GM13976 (cell line): Measurements from ENCODE around the gene PPP1R26.
"Not testable (repeated sequence)": the region's sequence is repeated elsewhere in the genome, so short reads cannot be mapped to it uniquely, and the experiment has no call there.

ENCODE experiments used
- DNase-seq: peaks from one replicate; pipeline ENCODE4 v3.0.0; 2012; ENCODE audit warnings: low spot score
- CTCF ChIP-seq: IDR thresholded peaks from 2 replicates; pipeline ENCODE4 v1.5.1; 2012; ENCODE audit warnings: borderline replicate concordance, mild to moderate bottlenecking; ENCODE audit not compliant: insufficient read depth; ENCODE audit errors: extremely low read depth, missing control alignments, control extremely low read depth
- in situ Hi-C: fragments of 300-500 bp; cut with MboI; formaldehyde crosslinking; loops from one replicate; pipeline ENCODE4 v1.12.0; 2022; ENCODE audit warnings: low sequenced_read_pairs, mixed read lengths, inconsistent platforms; ENCODE audit not compliant: unreplicated experiment

The PPP1R26 gene

GRCh38 chr9:135455401-135456030, 24.1 kb upstream of the PPP1R26 start:
- no peak for TF ChIP-seq CTCF
- DNase-seq, result no peak
- in situ Hi-C loops, result no loop called here

- DNase-seq, result no peak
- TF ChIP-seq CTCF, result no peak
- in situ Hi-C loops, result no loop called here
Observed at GRCh38 chr9:135456436-135457104, 23.0 kb upstream of the PPP1R26 start.

GRCh38 chr9:135458478-135458877, 21.1 kb upstream of the PPP1R26 start:
- in situ Hi-C loops, DNase-seq: not testable (repeated sequence)

- in situ Hi-C loops, result no loop called here
- TF ChIP-seq CTCF, result no peak
- no peak for DNase-seq
Observed at GRCh38 chr9:135461936-135462335, 17.6 kb upstream of the PPP1R26 start.

GRCh38 chr9:135463140-135463539, 16.4 kb upstream of the PPP1R26 start:
- no peak for DNase-seq
- no peak for TF ChIP-seq CTCF
- in situ Hi-C loops, result no loop called here

GRCh38 chr9:135464181-135464580, 15.4 kb upstream of the PPP1R26 start:
- in situ Hi-C loops, result no loop called here
- no peak for TF ChIP-seq CTCF
- no peak for DNase-seq

- in situ Hi-C loops, result no loop called here
- DNase-seq, result no peak
- TF ChIP-seq CTCF, result no peak
Observed at GRCh38 chr9:135468854-135469521, 10.6 kb upstream of the PPP1R26 start.
